Thyroid gland (tissue), 4 donors: ENCODE data around the gene GSTP1.

Experiments used
- POLR2A ChIP-seq, 2 donors: fragments of 450-650 bp; IDR thresholded peaks; one replicate each; pipeline ENCODE4 v1.6.1; 2017; ENCODE audit warnings: antibody characterized with exemption in 2 of 2, mild to moderate bottlenecking in 2 of 2, moderate library complexity in 1 of 2
- TF ChIP-seq, protein P1 (sequence below), 6 experiments: fragments of 200-600 bp in 3 of 6; fragments of 450-650 bp in 3 of 6; sonication (generic) in 3 of 6; IDR thresholded peaks; one replicate each; pipeline ENCODE4 v1.5.1; 2016 to 2019; ENCODE audit warnings: antibody characterized with exemption in 6 of 6, mild to moderate bottlenecking in 2 of 6, inconsistent platforms in 1 of 6, moderate library complexity in 1 of 6

GRCh38 chr11:67608486-67608885 is 24.9 kb downstream of the GSTP1 start:
- TF ChIP-seq, protein P1, sequence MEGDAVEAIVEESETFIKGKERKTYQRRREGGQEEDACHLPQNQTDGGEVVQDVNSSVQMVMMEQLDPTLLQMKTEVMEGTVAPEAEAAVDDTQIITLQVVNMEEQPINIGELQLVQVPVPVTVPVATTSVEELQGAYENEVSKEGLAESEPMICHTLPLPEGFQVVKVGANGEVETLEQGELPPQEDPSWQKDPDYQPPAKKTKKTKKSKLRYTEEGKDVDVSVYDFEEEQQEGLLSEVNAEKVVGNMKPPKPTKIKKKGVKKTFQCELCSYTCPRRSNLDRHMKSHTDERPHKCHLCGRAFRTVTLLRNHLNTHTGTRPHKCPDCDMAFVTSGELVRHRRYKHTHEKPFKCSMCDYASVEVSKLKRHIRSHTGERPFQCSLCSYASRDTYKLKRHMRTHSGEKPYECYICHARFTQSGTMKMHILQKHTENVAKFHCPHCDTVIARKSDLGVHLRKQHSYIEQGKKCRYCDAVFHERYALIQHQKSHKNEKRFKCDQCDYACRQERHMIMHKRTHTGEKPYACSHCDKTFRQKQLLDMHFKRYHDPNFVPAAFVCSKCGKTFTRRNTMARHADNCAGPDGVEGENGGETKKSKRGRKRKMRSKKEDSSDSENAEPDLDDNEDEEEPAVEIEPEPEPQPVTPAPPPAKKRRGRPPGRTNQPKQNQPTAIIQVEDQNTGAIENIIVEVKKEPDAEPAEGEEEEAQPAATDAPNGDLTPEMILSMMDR (IDR thresholded peaks at IDR 0.05): no peak
- no peak for TF ChIP-seq POLR2A (IDR thresholded peaks at IDR 0.05)
